Ovary (tissue), 3 donors: ENCODE measurements around the gene PRR29.

ENCODE experiments used
- EP300 ChIP-seq: sonication (generic); formaldehyde crosslinking; IDR thresholded peaks from one replicate; pipeline ENCODE4 v1.6.1; 2017; ENCODE audit warnings: antibody characterized with exemption
- POLR2A ChIP-seq: fragments of 450-650 bp; IDR thresholded peaks from one replicate; pipeline ENCODE4 v1.6.1; 2017; ENCODE audit warnings: antibody characterized with exemption, mild to moderate bottlenecking, moderate library complexity
- TF ChIP-seq, protein P1 (sequence below), 3 donors: fragments of 450-650 bp in 2 of 3; fragments of 200-600 bp in 1 of 3; IDR thresholded peaks; one replicate each; pipeline versions ENCODE4 v1.5.1 to v1.8.0; 2016 to 2022; ENCODE audit warnings: antibody characterized with exemption in 3 of 3, mild to moderate bottlenecking in 1 of 3
- donor health status: DM: no; HTN: no; CAD: no.

GRCh38 chr17:63978272-63979200 lies 19.6 kb upstream of the PRR29 start:
- TF ChIP-seq, protein P1, sequence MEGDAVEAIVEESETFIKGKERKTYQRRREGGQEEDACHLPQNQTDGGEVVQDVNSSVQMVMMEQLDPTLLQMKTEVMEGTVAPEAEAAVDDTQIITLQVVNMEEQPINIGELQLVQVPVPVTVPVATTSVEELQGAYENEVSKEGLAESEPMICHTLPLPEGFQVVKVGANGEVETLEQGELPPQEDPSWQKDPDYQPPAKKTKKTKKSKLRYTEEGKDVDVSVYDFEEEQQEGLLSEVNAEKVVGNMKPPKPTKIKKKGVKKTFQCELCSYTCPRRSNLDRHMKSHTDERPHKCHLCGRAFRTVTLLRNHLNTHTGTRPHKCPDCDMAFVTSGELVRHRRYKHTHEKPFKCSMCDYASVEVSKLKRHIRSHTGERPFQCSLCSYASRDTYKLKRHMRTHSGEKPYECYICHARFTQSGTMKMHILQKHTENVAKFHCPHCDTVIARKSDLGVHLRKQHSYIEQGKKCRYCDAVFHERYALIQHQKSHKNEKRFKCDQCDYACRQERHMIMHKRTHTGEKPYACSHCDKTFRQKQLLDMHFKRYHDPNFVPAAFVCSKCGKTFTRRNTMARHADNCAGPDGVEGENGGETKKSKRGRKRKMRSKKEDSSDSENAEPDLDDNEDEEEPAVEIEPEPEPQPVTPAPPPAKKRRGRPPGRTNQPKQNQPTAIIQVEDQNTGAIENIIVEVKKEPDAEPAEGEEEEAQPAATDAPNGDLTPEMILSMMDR (IDR thresholded peaks at IDR 0.05): no peak
- TF ChIP-seq POLR2A: no peak
- TF ChIP-seq EP300: no peak
